ENCODE results near the gene LCN10.

DNA sequence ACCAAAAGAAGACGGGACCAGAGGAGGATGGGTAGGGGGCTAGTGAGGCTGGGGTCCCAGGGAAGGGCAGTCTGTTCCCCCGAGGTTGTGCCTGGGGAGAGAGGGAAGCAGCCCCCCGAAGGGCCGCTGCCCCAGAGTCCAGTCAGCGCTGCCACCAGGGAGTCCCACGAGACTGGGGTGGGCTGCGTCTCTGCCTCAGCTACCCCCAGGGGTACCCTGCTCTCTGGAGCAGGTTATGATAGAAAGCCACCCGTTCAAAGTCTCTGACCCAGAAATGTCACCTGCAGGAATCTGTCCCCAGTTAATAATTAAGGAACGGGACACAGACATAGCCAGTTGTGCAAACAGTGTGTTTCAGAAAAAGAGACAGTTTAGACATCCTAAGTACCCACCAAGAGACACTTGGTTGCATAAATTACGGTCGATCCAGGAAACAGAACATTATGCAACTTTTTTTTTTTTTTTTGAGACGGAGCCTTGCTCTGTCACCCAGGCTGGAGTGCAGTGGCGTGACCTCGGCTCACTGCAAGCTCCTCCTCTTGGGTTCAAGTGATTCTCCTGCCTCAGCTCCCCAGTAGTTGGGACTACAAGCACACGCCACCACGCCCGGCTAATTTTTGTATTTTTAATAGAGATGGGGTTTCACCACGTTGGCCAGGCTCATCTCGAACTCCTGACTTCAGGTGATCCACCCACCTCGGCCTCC, 44.8 kb downstream of the LCN10 start:
- TF ChIP-seq EZH2 (IDR thresholded peaks at IDR 0.05) (no peak), EZH2phosphoT487 (IDR thresholded peaks at IDR 0.05) (no peak)
- TF ChIP-seq, protein P1, sequence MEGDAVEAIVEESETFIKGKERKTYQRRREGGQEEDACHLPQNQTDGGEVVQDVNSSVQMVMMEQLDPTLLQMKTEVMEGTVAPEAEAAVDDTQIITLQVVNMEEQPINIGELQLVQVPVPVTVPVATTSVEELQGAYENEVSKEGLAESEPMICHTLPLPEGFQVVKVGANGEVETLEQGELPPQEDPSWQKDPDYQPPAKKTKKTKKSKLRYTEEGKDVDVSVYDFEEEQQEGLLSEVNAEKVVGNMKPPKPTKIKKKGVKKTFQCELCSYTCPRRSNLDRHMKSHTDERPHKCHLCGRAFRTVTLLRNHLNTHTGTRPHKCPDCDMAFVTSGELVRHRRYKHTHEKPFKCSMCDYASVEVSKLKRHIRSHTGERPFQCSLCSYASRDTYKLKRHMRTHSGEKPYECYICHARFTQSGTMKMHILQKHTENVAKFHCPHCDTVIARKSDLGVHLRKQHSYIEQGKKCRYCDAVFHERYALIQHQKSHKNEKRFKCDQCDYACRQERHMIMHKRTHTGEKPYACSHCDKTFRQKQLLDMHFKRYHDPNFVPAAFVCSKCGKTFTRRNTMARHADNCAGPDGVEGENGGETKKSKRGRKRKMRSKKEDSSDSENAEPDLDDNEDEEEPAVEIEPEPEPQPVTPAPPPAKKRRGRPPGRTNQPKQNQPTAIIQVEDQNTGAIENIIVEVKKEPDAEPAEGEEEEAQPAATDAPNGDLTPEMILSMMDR (IDR thresholded peaks at IDR 0.05): no peak
